ENCODE results near the gene INAFM1. TPM values are rescaled to one million over a fixed set of nuclear protein-coding genes. Genes with fewer than 3 reads are reported as not detected.

The INAFM1 gene
- total and polyA plus RNA-seq, 2 experiments from 2014 or later: 1.9 to 11.9 TPM

- H3K4me1 ChIP-seq (ENCODE audit: insufficient read depth): peaks cover 15% of the 10 kb centered on the region
- peak overlapping the region; percentile 88 for H3K4me2 ChIP-seq
- H2AFZ ChIP-seq: peak overlapping the region; percentile 5
- H4K20me1 ChIP-seq (ENCODE audit: insufficient read depth, poor library complexity, severe bottlenecking): peaks cover 10% of the 10 kb centered on the region
- peaks cover 9% of the 10 kb centered on the region for H3K79me2 ChIP-seq
- no peak for DNase-seq (ENCODE audit: low spot score)
- H3K9me3 ChIP-seq (ENCODE audit: low read depth): no peaks in the 10 kb centered on the region
- H3K36me3 ChIP-seq (replicated peaks; ENCODE audit: insufficient read depth, low read depth): no peaks in the 10 kb centered on the region
- peak overlapping the region; percentile 37 for H3K4me3 ChIP-seq
- H3K27me3 ChIP-seq: no peaks in the 10 kb centered on the region
- TF ChIP-seq CTCF (IDR thresholded peaks at IDR 0.05; ENCODE audit: poor library complexity): no peak
- no peak for TF ChIP-seq EZH2 (IDR thresholded peaks at IDR 0.05; ENCODE audit: borderline replicate concordance)
- TF ChIP-seq EZH2phosphoT487 (IDR thresholded peaks at IDR 0.05; ENCODE audit: low read depth, severe bottlenecking, unreplicated experiment): no peak
- no peaks in the 10 kb centered on the region for H3K9me2 ChIP-seq (replicated peaks; ENCODE audit: insufficient read depth)
- WGBS (ENCODE audit: low lambda C conversion rate, missing lambda C conversion rate): 31% methylated on average over 37 of the region's 42 CpGs
- H3K27ac ChIP-seq: peak overlapping the region; percentile 99
Measured at GRCh38 chr19:47272448-47273312, 2.0 kb upstream of the INAFM1 start.

GRCh38 chr19:47273313-47274070 is 1.2 kb upstream of the INAFM1 start:
- H3K27ac ChIP-seq: peak overlapping the region; percentile 99
- no peaks in the 10 kb centered on the region for H3K9me3 ChIP-seq (ENCODE audit: low read depth)
- no peaks in the 10 kb centered on the region for H3K9me2 ChIP-seq (replicated peaks; ENCODE audit: insufficient read depth)
- H2AFZ ChIP-seq: peak overlapping the region; percentile 5
- H4K20me1 ChIP-seq (ENCODE audit: insufficient read depth, poor library complexity, severe bottlenecking): peaks cover 10% of the 10 kb centered on the region
- H3K4me2 ChIP-seq: peak overlapping the region; percentile 88
- H3K79me2 ChIP-seq: peaks cover 9% of the 10 kb centered on the region
- peaks cover 15% of the 10 kb centered on the region for H3K4me1 ChIP-seq (ENCODE audit: insufficient read depth)
- no peaks in the 10 kb centered on the region for H3K27me3 ChIP-seq
- H3K36me3 ChIP-seq (replicated peaks; ENCODE audit: insufficient read depth, low read depth): no peaks in the 10 kb centered on the region
- WGBS (ENCODE audit: low lambda C conversion rate, missing lambda C conversion rate): under 1% methylated on average over 48 of the region's 54 CpGs
- DNase-seq (ENCODE audit: low spot score): peak; percentile 97
- peak overlapping the region; percentile 37 for H3K4me3 ChIP-seq
- TF ChIP-seq EZH2phosphoT487 (IDR thresholded peaks at IDR 0.05; ENCODE audit: low read depth, severe bottlenecking, unreplicated experiment): no peak

- Histone ChIP-seq H3K27me3 (no peaks in the 10 kb centered on the region), H4K20me1 (ENCODE audit: insufficient read depth, poor library complexity, severe bottlenecking) (peaks cover 10% of the 10 kb centered on the region), H3K36me3 (replicated peaks; ENCODE audit: insufficient read depth, low read depth) (no peaks in the 10 kb centered on the region), H3K9me2 (replicated peaks; ENCODE audit: insufficient read depth) (no peaks in the 10 kb centered on the region), H2AFZ (no peak overlapping the region), H3K4me1 (ENCODE audit: insufficient read depth) (peaks cover 15% of the 10 kb centered on the region), H3K9me3 (ENCODE audit: low read depth) (no peaks in the 10 kb centered on the region), H3K27ac (peak overlapping the region; percentile 37), H3K79me2 (peaks cover 9% of the 10 kb centered on the region), H3K4me3 (peak overlapping the region; percentile 45), H3K4me2 (peak overlapping the region; percentile 96)
- TF ChIP-seq CTCF (IDR thresholded peaks at IDR 0.05; ENCODE audit: poor library complexity) (no peak), EZH2phosphoT487 (IDR thresholded peaks at IDR 0.05; ENCODE audit: low read depth, severe bottlenecking, unreplicated experiment) (no peak), EZH2 (IDR thresholded peaks at IDR 0.05; ENCODE audit: borderline replicate concordance) (no peak)
- WGBS (ENCODE audit: low lambda C conversion rate, missing lambda C conversion rate): 23% methylated on average over 39 of the region's 82 CpGs
- no peak for DNase-seq (ENCODE audit: low spot score)
Measured at GRCh38 chr19:47274891-47275761, 441 bp downstream of the INAFM1 start.
